ENCODE results near the gene VWA3A. TPM values are rescaled to one million over a fixed set of nuclear protein-coding genes. Genes with fewer than 3 reads are reported as not detected.

Gene VWA3A
- total RNA-seq, 1 donor from 2014 or later = 12.3 TPM

GRCh38 chr16:22054847-22055590 is 37.3 kb upstream of the VWA3A start:
- H3K4me1 ChIP-seq = no peaks in the 10 kb centered on the region
- H3K9me3 ChIP-seq = no peaks in the 10 kb centered on the region
- H3K36me3 ChIP-seq = no peaks in the 10 kb centered on the region
- no peaks in the 10 kb centered on the region for H3K27me3 ChIP-seq (ENCODE audit: low read depth)
- intact Hi-C loops (cut with DNase I) = no loop called here
- no peak for ATAC-seq
- no peak for DNase-seq
- no peak overlapping the region for H3K4me3 ChIP-seq
- TF ChIP-seq CTCF (IDR thresholded peaks at IDR 0.05) = no peak
- H3K27ac ChIP-seq = no peak overlapping the region

- DNase-seq (no peak), ATAC-seq (no peak)
- TF ChIP-seq CTCF (IDR thresholded peaks at IDR 0.05) = peak; percentile 10
- H3K36me3 ChIP-seq = no peaks in the 10 kb centered on the region
- H3K27ac ChIP-seq = no peak overlapping the region
- H3K4me3 ChIP-seq = no peak overlapping the region
- intact Hi-C loops (cut with DNase I) = no loop called here
- H3K27me3 ChIP-seq (ENCODE audit: low read depth) = no peaks in the 10 kb centered on the region
- H3K9me3 ChIP-seq = no peaks in the 10 kb centered on the region
- H3K4me1 ChIP-seq = no peaks in the 10 kb centered on the region
These were observed 36.5 kb upstream of the VWA3A start for GRCh38 chr16:22055881-22056280.

GRCh38 chr16:22063888-22064467 is 28.4 kb upstream of the VWA3A start:
- TF ChIP-seq CTCF (IDR thresholded peaks at IDR 0.05) = no peak
- H3K9me3 ChIP-seq = peaks cover 3% of the 10 kb centered on the region
- H3K4me1 ChIP-seq = no peaks in the 10 kb centered on the region
- intact Hi-C loops (cut with DNase I) = no loop called here
- no peaks in the 10 kb centered on the region for H3K27me3 ChIP-seq (ENCODE audit: low read depth)
- ATAC-seq (no peak), DNase-seq (no peak)
- no peak overlapping the region for H3K27ac ChIP-seq
- no peaks in the 10 kb centered on the region for H3K36me3 ChIP-seq
- H3K4me3 ChIP-seq = no peak overlapping the region

GRCh38 chr16:22065252-22065651 is 27.1 kb upstream of the VWA3A start:
- no peak for TF ChIP-seq CTCF (IDR thresholded peaks at IDR 0.05)

GRCh38 chr16:22070361-22071330 is 21.7 kb upstream of the VWA3A start:
- Histone ChIP-seq H3K4me3 (peak overlapping the region; percentile 1), H3K27me3 (ENCODE audit: low read depth) (no peaks in the 10 kb centered on the region), H3K9me3 (peaks cover 3% of the 10 kb centered on the region), H3K4me1 (peaks cover 16% of the 10 kb centered on the region), H3K36me3 (no peaks in the 10 kb centered on the region), H3K27ac (no peak overlapping the region)
- intact Hi-C loops (cut with DNase I) = loop anchor here (10.0 kb wide), 1 partner anchor 66 kb away; the partner anchor contains the start of genes MOSMO and PDZD9
- no peak for DNase-seq
- no peak for TF ChIP-seq CTCF (IDR thresholded peaks at IDR 0.05)
- no peak for ATAC-seq

More at GRCh38 chr16:22065252-22065651, 27.1 kb upstream of the VWA3A start:
- H3K36me3 ChIP-seq = no peaks in the 10 kb centered on the region
- H3K27me3 ChIP-seq (ENCODE audit: low read depth) = no peaks in the 10 kb centered on the region
- peaks cover 3% of the 10 kb centered on the region for H3K9me3 ChIP-seq
- ATAC-seq (no peak), DNase-seq (no peak)
- peaks cover 3% of the 10 kb centered on the region for H3K4me1 ChIP-seq
- no peak overlapping the region for H3K27ac ChIP-seq
- intact Hi-C loops (cut with DNase I) = no loop called here
- no peak overlapping the region for H3K4me3 ChIP-seq

All from lower lobe of right lung (tissue), 2 donors.